ENCODE data around the gene DHH. TPM values are rescaled to one million over a fixed set of nuclear protein-coding genes. Genes with fewer than 3 reads are reported as not detected.

Gene DHH
- total RNA-seq, 1 donor from 2014 or later = 1.6 TPM

Small RNA genes lying within 50 kb of the gene (small RNA-seq; reads per million reads assigned to genes)
- gene RF00019 = not detected

Other genes with a start within 250 kb of the DHH start
- gene DDX23, start 242.6 kb downstream of the DHH start, total RNA-seq = 56.9 TPM
- gene RND1, start 228.9 kb downstream of the DHH start, total RNA-seq = under 0.01 TPM
- gene FKBP11, start 169.3 kb downstream of the DHH start, total RNA-seq = 5.7 TPM
- 19.8 TPM for gene ARF3, start 137.3 kb downstream of the DHH start, total RNA-seq
- 0.52 TPM for gene WNT10B, start 123.1 kb downstream of the DHH start, total RNA-seq
- not detected for gene WNT1, start 116.5 kb downstream of the DHH start, total RNA-seq
- 18.8 TPM for gene DDN, start 95.4 kb downstream of the DHH start, total RNA-seq
- gene PRKAG1, start 76.0 kb downstream of the DHH start, total RNA-seq = 41.8 TPM
- 26.1 TPM for gene KMT2D, start 34.0 kb downstream of the DHH start, total RNA-seq
- gene RHEBL1, start 24.8 kb downstream of the DHH start, total RNA-seq = 0.52 TPM
- gene LMBR1L, start 16.0 kb upstream of the DHH start, total RNA-seq = 21.4 TPM
- gene TUBA1B, start 36.6 kb upstream of the DHH start, total RNA-seq = 674 TPM
- 942 TPM for gene TUBA1A, start 94.3 kb upstream of the DHH start, total RNA-seq
- 34.4 TPM for gene TUBA1C, start 170.3 kb upstream of the DHH start, total RNA-seq
- gene PRPH, start 200.3 kb upstream of the DHH start, total RNA-seq = 2.6 TPM
- gene TROAP, start 228.5 kb upstream of the DHH start, total RNA-seq = 3.1 TPM
- not detected for gene C1QL4, start 242.4 kb upstream of the DHH start, total RNA-seq